NCI-H146 treated with DMSO at 0.1 percent for 48 hours (cell line): ENCODE results near the gene PRDM4.

ENCODE experiments used
- DNase-seq: peaks from one replicate; lab custom pipeline; 2025; ENCODE audit not compliant: unreplicated experiment; lab: John Stamatoyannopoulos, UW

PRDM4 gene, protein sequence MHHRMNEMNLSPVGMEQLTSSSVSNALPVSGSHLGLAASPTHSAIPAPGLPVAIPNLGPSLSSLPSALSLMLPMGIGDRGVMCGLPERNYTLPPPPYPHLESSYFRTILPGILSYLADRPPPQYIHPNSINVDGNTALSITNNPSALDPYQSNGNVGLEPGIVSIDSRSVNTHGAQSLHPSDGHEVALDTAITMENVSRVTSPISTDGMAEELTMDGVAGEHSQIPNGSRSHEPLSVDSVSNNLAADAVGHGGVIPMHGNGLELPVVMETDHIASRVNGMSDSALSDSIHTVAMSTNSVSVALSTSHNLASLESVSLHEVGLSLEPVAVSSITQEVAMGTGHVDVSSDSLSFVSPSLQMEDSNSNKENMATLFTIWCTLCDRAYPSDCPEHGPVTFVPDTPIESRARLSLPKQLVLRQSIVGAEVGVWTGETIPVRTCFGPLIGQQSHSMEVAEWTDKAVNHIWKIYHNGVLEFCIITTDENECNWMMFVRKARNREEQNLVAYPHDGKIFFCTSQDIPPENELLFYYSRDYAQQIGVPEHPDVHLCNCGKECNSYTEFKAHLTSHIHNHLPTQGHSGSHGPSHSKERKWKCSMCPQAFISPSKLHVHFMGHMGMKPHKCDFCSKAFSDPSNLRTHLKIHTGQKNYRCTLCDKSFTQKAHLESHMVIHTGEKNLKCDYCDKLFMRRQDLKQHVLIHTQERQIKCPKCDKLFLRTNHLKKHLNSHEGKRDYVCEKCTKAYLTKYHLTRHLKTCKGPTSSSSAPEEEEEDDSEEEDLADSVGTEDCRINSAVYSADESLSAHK

DNA sequence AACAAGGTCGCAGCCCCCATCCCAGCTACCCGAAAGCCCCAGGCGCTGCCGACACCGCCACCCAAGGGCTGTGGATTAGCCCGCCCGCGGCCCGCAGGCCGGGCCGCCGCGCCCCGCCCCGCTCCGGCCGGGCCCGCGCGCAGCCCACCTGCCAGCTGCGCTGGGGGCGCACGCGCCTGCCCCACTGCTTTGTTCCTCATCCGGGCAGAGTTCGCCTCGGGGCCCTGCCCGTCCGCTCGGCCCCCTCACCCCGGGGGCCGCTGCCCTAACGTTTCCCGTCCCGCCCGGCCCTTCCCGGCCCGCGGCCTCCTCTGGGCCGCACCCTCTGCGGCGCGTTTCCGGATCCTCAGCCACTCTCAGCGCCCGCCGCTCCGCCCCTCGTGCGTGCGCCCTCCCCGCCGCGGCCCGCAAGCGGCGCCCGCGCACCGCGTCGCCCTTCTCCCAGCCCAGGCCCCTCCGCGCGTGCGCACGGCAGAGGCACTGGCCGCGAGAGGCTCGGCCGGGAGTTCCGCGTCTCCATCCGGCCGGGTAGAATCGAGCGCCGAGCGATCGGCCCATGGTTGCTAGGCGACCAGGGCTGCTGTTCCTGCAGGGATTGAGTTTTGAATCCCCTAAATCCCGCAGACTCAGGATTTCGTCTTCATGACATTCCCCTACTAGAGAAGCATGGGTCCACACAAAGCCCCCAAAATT, at the start of gene PRDM4:
Gene PRDM4, minus strand, starts transcription at position 329 of the 693 bp plus-strand sequence. CDS start 622 bp downstream, outside the sequence.
- peak; percentile 72 for DNase-seq

DNA sequence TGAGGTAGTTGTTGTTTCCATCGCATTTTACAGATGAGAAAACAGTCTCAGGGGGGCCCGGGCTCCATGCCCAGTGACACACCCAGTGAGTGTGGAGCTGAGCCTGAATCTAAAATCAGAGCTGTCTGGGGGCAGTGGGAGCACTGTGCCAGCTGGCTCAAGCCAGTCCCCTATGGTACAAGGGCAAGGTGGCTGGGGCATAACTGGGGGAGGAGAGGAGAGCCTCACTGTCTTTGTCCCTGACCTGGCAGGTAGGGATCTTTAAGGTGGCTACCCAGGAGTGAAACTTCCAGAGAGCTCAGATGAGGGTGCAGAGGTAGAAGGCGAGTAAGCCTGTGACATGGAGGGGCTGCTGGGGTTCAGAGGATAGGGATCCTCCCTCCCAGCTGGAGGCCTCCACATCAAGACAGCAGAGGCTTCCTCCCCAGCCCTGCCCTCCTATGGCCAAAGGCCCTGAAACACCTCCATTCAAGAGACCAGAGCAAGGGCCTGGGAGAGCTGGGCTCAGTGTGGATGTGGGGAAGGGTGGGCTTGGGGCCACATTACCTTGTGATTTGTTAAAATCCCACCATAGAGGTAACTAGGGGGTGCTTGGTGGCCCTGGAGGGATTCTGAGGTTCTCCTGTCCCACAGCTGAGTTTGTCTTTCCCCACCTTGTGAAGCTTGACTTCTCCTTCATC, 46.7 kb upstream of the PRDM4 start:
- DNase-seq: no peak

DNA sequence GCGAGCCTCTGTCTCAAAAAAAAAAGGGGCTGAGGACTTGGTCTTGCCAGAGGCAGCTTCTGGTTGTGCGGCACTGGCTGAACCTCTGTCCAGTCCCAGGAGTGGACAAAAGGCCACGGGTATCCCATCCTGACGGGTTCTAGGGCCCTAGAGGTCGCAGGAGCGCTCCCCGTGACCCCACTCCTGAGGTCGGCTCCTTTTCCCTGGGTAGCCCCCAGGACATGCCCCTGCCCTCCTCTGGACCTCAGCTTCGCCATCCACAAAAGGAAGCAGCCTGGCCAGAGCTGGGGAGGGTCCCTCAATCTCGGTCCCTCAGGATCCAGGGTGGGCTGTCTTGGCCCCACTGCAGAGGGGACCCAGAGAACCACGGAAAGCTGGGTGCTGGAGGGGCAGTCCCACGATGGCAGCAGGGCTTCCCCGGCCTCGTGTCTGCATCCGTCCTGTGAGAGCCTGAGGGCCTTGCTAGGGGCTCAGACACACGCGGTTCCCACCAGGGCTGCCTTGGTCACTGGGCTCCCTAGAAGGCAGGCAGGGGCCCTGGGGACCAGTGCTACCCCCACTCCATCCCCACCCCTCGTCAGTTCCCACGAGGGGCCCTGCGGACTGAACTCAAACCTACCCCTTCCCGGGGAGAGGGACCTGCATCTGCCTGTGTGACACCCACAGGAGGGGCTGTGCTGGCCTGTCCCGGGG, 44.7 kb upstream of the PRDM4 start:
- DNase-seq: no peak

DNA sequence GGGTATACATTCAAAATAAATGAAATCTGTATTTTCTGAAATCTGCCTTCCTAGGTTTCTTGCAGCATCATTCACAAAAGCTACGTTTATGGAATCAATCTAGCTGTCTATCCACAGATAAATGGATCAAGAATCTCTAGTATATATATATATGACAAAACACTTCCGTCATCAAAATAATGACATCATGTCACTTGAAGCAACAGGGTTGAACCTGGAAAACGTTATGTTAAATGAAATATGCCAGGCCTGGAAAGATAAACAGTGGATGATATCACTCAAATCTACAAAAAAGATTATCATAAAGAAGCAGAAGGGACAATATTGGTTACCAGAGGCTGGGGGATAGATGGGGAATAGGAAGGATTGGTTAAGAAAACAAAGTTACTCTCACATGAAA, 42.2 kb upstream of the PRDM4 start:
- no peak for DNase-seq

DNA sequence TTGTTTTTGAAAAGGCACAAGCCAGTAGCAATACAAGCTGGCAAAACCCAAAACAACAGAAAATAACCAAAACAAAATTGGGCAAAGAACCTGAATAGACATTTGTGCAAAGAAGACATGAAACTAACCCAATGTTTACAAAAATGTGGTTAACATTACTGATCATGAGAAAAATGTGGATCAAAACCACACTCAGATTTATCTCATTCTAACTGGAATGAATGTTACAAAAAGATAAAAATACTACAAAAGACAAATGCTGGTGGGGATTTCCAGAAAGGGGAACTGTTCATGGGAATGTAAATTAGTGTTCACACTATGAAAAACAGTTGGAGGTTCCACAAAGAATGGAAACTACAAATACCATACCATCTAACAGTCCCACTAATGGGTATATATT, 40.2 kb upstream of the PRDM4 start:
- DNase-seq: no peak

DNA sequence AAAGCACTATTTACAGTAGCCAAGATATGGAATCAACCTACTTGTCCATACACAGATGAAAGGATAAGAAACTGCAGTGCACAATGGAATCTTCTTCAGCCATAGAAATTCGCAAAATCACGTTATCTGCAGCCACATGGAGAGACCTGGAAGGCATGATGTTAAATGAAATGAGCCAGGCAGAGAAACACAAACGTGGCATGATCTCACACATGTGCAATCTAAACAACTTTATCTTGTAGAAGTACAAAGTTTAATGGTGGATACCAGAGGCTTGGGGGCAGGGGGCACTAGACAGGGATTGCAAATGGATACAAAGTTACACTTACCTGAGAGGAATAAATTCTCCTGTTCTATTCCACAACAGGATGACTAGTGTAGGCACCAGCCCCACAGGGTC, 37.6 kb upstream of the PRDM4 start:
- DNase-seq: no peak

DNA sequence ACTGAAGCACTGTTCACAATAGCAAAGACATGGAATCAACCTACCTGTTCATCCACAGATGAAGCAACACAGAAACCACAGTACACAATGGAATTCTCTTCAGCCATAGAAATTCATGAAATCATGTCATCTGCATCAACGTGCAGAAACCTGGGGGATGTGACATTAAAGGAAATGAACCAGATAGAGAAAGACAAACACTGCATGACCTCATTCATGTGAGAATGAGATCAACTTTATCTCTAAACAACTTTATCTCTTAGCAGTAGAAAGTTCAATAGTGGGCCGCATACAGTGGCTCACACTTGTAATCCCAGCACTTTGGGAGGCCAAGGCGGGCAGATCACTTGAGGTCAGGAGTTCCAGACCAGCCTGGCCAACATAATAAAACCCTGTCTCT, 33.5 kb upstream of the PRDM4 start:
- no peak for DNase-seq

DNA sequence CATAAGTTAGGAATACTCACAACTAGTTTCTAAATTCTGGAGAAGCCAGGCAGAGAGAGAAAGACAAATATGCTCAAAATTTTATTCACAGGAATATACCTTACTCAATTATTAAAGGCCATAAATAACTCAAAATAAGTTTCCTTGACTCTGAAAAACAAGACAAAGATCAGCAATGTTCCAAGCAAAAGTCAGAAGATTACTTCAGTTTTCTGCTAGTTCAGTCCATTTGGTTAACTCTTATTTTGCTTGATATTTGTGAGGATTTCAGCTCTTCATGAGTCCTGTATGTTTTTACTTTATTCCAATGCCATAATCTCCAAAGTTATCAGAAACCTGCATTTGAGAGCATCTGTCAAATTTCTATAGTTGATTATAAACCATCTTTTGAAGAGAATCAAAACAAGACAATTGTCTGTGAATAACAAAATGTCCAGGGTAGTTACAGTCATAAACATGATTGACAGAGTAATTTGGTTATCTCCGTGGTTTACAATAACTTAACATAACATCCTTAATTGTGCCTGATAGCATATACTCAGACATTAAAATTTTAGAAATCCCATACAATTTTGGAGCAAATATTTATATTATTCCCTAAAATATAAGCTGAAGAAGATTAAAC, 30.6 kb upstream of the PRDM4 start:
- DNase-seq: no peak

DNA sequence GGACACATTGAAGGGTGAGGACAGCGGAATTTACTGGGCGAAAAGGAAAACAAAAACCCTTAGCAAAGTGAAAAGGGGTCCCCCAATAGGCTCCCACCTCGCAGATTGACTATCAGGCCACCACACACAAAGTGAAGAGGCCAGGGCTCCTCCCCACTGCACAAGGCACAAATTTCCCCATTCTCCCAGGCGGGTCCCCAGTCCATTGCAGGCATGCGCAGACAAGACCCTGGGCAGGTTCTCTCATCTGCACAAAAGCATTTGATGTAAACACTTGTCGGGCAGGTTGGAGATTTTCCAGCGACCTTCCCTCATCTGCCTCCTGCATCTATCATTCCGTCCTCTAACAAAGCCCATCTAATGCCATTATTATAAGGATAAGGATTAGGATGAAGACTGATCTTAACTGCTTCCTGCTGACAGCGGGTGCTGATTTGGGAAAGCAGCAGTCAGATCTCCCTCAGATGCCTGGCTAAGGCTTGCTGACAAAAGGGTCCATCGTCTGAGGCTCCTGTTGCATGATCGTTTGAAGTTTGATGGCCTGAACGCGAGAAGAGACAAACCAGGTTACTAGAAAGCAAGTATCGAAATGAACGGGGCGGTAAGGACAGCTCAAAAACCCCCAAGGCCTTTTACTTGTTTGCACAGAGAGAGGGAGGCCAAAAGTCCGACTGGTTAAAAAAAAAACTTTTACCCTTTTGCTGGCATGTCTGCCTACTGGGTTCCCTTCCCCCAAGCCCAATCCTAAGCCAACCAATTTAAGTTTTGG, 27.9 kb upstream of the PRDM4 start:
- no peak for DNase-seq

DNA sequence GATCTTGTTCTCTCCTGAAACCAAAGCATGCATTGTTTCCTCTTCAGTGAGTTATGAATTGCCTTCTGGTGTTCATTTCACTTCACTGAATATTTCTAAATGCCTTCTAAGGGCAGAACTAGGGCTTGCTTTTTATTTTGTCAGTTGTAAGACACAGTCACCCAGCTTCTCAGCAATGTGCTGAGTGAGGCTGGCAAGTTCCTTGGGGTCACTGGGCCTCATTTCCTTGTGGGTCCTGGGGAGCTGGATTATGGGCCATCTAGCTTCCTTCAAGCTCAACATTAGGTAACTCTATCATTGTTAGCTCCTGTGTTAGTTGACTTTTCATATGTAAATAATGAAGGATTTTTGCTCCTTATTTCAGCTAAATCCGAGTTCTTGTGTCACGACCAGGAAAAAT, 27.3 kb upstream of the PRDM4 start:
- no peak for DNase-seq

DNA sequence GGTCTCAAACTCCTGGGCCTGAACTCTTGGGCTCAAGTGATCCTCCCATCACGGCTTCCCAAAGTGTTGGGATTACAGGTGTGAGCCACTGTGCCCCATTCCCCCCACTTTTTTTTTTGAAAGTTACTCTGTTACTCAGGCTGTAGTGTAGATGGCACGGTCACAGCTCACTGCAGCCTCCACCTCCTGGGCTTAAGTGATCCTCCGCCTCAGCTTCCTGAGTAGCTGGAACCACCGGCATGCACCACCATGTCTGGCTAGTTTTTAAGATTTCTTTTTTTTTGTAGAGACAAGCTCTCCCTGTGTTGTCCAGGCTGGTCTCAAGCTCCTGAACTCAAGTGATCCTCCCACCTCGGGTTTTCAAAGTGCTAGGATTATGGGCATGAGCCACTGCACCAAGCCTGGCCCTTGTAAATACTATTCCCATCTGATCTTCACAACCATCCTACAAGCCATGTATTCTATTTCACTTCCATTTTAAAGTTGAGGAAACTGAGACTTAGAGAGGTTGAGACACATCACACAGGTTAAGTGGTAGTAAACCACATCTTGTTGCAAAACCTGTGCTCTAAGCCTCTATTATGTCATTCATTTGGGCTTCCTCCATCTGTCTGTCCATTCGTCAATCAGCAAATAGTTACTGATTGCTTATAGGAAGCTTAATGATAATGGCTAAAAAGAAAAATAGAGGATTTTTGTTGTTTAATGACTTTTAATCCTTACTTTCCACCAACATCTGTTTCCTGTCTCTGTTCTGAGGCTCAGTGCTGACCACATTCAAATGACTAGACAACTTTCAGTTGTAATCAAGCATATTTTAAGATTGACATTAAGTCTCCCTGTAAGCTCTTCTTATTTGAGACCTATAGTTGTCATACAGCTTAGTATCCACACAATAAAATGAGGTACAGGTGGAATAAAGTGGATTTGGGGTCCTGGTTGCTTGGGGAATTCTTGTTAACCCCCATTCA, 22.8 kb upstream of the PRDM4 start:
- no peak for DNase-seq

DNA sequence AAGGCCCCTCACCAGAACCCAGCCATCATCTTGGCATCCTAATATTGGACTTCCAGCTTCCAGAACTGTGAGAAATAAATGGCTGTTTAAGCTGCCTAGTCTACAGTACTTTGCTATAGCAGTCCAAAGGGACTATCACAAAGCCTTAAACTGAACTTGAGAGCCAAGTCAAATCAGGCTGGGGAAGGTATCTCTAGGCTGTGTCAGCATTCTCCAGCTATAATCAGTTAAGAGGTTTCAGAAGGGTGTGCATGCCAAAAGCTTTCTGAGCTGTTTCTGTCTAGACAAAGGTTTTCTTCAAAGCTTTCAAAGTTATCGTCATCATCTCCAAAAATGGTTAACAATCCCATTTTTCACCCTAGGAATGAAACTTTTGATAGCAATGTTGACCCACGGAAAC, 21.1 kb upstream of the PRDM4 start:
- no peak for DNase-seq

DNA sequence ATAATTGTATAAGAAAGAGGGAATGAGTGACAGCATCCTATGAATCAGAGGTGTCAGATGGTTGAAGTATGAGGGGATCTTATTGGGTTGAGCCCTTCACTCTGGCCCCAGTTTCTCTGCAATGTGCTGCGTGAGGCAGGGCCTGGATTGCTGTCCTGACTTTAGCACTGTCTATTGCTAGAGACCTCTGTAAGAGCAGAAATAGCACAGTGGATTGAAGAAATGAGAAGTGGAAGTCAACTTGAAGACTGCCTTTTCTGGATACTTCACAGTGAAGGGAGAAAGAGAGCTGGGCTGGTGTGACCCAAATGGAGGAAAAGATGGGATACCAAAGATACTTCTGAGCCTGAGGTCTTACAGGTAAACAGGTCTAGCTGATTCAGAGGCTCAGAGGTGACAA, 19.4 kb upstream of the PRDM4 start:
- DNase-seq: no peak

DNA sequence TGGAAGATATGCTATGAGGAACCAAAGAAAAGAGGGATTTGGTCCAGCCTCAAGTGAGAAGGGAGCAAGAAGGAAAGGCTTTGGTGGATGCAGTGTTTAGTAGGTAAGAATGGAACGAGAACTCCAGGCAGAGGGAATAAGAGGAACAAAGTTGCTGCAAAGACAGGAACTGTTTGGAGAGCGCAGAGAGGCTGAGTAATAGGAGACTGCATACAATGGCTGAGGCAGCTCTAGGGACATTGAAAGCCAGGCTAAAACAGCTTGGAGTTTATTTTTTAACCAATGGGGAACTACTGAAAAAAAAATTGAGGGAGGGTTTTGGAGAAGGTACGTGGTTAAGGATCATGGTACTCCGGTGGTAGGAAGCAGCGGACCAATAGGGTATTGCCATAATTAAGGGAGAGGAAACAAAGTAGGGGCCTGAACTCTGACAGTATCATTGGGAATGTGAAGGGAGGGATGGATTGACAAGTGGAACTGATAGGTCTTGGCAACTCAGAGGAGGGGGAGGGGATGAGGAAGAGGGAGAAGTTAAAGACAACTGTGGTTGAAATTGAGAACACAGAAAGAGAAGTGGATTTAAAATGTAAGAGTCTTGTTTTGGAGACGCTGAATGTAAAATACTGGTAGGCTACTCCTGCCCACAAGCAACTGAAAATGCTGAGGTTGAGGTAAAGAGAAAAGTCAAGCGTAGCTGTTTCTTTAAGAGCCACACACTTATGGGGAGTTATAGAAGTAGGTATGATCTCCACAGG, 18.3 kb upstream of the PRDM4 start:
- DNase-seq: no peak

DNA sequence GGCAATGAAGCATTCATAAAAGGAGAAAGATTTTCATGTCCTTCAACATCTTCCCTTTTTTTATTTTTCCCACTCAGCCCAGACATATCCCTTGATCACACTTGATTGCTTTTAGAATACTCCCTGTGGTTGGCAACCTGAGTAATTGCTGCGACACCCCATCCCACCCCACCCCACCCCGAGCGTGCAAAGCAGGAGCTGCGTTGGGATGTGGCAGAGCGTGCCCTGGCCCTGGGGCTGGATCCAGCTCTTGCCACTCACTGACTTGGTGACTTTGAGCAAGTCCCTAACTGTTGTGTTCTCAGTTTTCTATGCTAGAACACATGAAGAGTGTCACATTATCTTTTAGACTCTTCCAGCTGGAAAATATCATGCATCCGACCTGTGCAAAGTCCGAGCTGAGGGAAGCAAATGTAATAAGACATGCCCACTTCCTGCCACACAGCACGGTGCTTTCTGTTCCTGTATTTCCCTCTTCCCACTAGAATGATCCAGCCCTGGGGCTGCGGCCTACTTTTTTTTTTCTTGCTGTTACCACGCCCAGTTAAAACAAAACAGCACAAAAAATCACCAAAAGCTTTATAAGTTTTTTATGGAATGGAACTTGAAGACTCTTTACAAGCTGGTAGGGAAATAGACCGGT, 17.6 kb upstream of the PRDM4 start:
- no peak for DNase-seq

DNA sequence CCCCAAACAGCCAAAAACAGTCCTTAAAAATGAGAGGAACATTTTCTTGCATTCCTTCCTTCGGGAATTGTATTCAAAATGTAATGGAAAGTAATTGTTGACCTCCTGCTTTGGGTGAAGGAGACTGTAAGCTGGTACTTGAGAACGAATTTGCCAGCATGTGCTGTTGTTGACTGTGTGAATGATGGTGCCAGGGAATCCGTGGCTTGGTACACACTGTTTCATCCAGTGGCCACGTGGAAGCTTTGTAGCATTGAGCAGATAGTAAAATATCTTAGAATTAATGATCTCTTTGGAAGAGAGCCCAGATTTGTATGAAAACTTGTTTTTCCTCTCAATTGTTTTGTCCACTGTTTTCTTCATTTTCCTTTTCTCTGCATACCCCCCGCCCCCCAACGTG, 15.2 kb upstream of the PRDM4 start:
- no peak for DNase-seq

DNA sequence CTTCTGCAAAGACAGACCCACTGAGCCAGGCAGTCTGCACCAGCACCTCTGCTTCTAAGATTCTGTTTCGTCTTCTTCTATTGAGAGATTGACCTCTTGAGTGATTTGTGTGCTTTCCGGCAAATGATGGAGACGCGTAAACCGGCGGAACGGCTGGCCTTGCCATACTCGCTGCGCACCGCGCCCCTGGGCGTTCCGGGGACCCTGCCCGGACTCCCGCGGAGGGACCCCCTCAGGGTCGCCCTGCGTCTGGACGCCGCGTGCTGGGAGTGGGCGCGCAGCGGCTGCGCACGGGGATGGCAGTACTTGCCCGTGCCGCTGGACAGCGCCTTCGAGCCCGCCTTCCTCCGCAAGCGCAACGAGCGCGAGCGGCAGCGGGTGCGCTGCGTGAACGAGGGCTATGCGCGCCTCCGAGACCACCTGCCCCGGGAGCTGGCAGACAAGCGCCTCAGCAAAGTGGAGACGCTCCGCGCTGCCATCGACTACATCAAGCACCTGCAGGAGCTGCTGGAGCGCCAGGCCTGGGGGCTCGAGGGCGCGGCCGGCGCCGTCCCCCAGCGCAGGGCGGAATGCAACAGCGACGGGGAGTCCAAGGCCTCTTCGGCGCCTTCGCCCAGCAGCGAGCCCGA, 14.3 kb upstream of the PRDM4 start:
- DNase-seq: peak; percentile 20
